GM13977 (cell line): ENCODE data around the gene CLDN14.
A peak's percentile ranks its signal among the peaks of the same experiment; 100 is the strongest.

ENCODE experiments used
- DNase-seq: peaks from one replicate; pipeline ENCODE4 v3.0.0; 2012; ENCODE audit warnings: low spot score
- CTCF ChIP-seq: IDR thresholded peaks from 2 replicates; pipeline ENCODE4 v1.5.1; 2012; ENCODE audit warnings: mild to moderate bottlenecking, control low read depth; ENCODE audit not compliant: insufficient read depth; ENCODE audit errors: extremely low read depth, missing control alignments
- in situ Hi-C: fragments of 300-500 bp; cut with MboI; formaldehyde crosslinking; loops from one replicate; pipeline ENCODE4 v1.12.0; 2022; ENCODE audit warnings: low sequenced_read_pairs, low pct_unique_long_range_greater_than_20kb, mixed read lengths, inconsistent platforms; ENCODE audit not compliant: unreplicated experiment

CLDN14 gene

GRCh38 chr21:36474591-36474990 is 5.3 kb downstream of the CLDN14 start:
- TF ChIP-seq CTCF, result no peak
- DNase-seq, result no peak
- in situ Hi-C loops, result no loop called here

GRCh38 chr21:36473203-36473602 is 6.7 kb downstream of the CLDN14 start:
- no peak for DNase-seq
- no peak for TF ChIP-seq CTCF
- in situ Hi-C loops, result no loop called here

- no peak for TF ChIP-seq CTCF
- in situ Hi-C loops, result no loop called here
- no peak for DNase-seq
Measured at GRCh38 chr21:36472377-36472776, 7.5 kb downstream of the CLDN14 start.

GRCh38 chr21:36471254-36471723 is 8.6 kb downstream of the CLDN14 start:
- in situ Hi-C loops, result no loop called here

GRCh38 chr21:36470294-36470693 is 9.6 kb downstream of the CLDN14 start:
- no peak for TF ChIP-seq CTCF
- in situ Hi-C loops, result no loop called here
- DNase-seq, result no peak

More at GRCh38 chr21:36471254-36471723, 8.6 kb downstream of the CLDN14 start:
- TF ChIP-seq CTCF, result no peak
- peak; percentile 81 for DNase-seq

GRCh38 chr21:36466061-36466511 is 13.8 kb downstream of the CLDN14 start:
- DNase-seq, result no peak
- no peak for TF ChIP-seq CTCF
- in situ Hi-C loops, result no loop called here

- no peak for TF ChIP-seq CTCF
- DNase-seq, result no peak
- in situ Hi-C loops, result no loop called here
Measured at GRCh38 chr21:36465478-36465877, 14.4 kb downstream of the CLDN14 start.
